HCT116 (cell line): ENCODE measurements around the gene ALDH16A1. TPM values are rescaled to one million over a fixed set of nuclear protein-coding genes. Genes with fewer than 3 reads are reported as not detected.

Source experiments
- ATAC-seq: fragments of 200-7000 bp; cut with Tn5 transposase; 2 replicates; pipeline ENCODE4 v1.9.1; 2020; ENCODE audit warnings: mild to moderate bottlenecking, moderate library complexity
- BruUV-seq: library from RNA; stranded (reverse); fragments of 400-500 nt; replicated peaks from 2 replicates; lab custom pipeline; 2021; lab: Mats Ljungman, UMichigan
- CTCF ChIA-PET: fragments of 300-600 bp; sonication (Branson Sonifier 250); formaldehyde crosslinking; loops from one replicate; lab custom pipeline; 2021; ENCODE audit warnings: antibody characterized with exemption; lab: Charles Lee
- POLR2A ChIA-PET: fragments of 300-600, 350-600 bp; sonication (Branson Sonifier 250); formaldehyde crosslinking; loops from one replicate; lab custom pipeline; 2021; ENCODE audit warnings: antibody characterized with exemption; lab: Charles Lee
- RAD21 ChIA-PET, 2 experiments: fragments of 300-600 bp; sonication (Branson Sonifier 250); formaldehyde crosslinking; loops; one replicate each; lab custom pipeline; 2023; ENCODE audit warnings: low total read pairs in 2 of 2; ENCODE audit not compliant: uncharacterized antibody in 2 of 2, unreplicated experiment in 2 of 2, low non-redundant PET in 1 of 2; lab: Charles Lee
- DNase-seq: peaks from one replicate; pipeline ENCODE4 v3.0.0-alpha.2; 2010; ENCODE audit warnings: low read depth, low spot score
- H2AFZ ChIP-seq: fragments of 200-600 bp; shearing (Covaris generic), sonication (generic); 2 replicates; pipeline ENCODE4 v1.6.1; 2017; ENCODE audit warnings: low read depth, mixed run types, mixed read lengths, antibody characterized with exemption, low read length; ENCODE audit not compliant: poor library complexity, severe bottlenecking
- H3K27ac ChIP-seq: 2 replicates; pipeline ENCODE4 v1.5.1; 2012; ENCODE audit warnings: low read depth, low read length
- H3K27me3 ChIP-seq: fragments of 200-600 bp; sonication (generic); 2 replicates; pipeline ENCODE4 v1.6.1; 2016; ENCODE audit warnings: mixed run types, low read length, mixed read lengths; ENCODE audit not compliant: insufficient read depth
- H3K36me3 ChIP-seq, 2 experiments: fragments of 200-500 bp in 1 of 2; fragments of 200-600 bp in 1 of 2; sonication (Bioruptor generic) in 1 of 2; sonication (generic) in 1 of 2; 2 replicates each; pipeline versions ENCODE4 v1.5.1 to v1.6.1; 2014 to 2016; ENCODE audit warnings: low read length in 2 of 2, inconsistent platforms in 1 of 2, mixed read lengths in 1 of 2, mixed run types in 1 of 2; ENCODE audit not compliant: insufficient read depth in 2 of 2, control insufficient read depth in 1 of 2
- H3K4me1 ChIP-seq, 2 experiments: fragments of 200-600 bp in 1 of 2; sonication (generic) in 1 of 2; 2 replicates each; pipeline versions ENCODE4 v1.5.1 to v1.6.1; 2012 to 2017; ENCODE audit warnings: low read length in 2 of 2, inconsistent platforms in 1 of 2, mild to moderate bottlenecking in 1 of 2, mixed read lengths in 1 of 2, mixed run types in 1 of 2, moderate library complexity in 1 of 2; ENCODE audit not compliant: insufficient read depth in 2 of 2, control insufficient read depth in 1 of 2
- H3K4me2 ChIP-seq: fragments of 200-600 bp; sonication (generic); 2 replicates; pipeline ENCODE4 v1.6.1; 2017; ENCODE audit warnings: mixed run types, low read length, mixed read lengths
- H3K4me3 ChIP-seq, 2 experiments: fragments of 200-600 bp in 1 of 2; sonication (generic) in 1 of 2; replicated peaks in 1 of 2; 2 replicates each; pipeline ENCODE4 v1.5.1; 2011 to 2016; ENCODE audit warnings: low read length in 2 of 2, control low read depth in 1 of 2, low read depth in 1 of 2, mild to moderate bottlenecking in 1 of 2, mixed read lengths in 1 of 2, mixed run types in 1 of 2
- H3K79me2 ChIP-seq: fragments of 200-600 bp; sonication (generic); 2 replicates; pipeline ENCODE4 v1.6.1; 2017; ENCODE audit warnings: mild to moderate bottlenecking, mixed run types, low read length, moderate library complexity, mixed read lengths; ENCODE audit not compliant: insufficient read depth
- H3K9ac ChIP-seq: fragments of 200-600 bp; sonication (generic); 2 replicates; pipeline ENCODE4 v1.6.1; 2016; ENCODE audit warnings: low read length, mixed read lengths
- H3K9me2 ChIP-seq: fragments of 200-600 bp; sonication (generic), shearing (Covaris generic); 2 replicates; pipeline ENCODE4 v1.6.1; 2017; ENCODE audit warnings: mixed run types, mild to moderate bottlenecking, moderate library complexity; ENCODE audit not compliant: insufficient read depth
- H3K9me3 ChIP-seq, 2 experiments: fragments of 200-500 bp in 1 of 2; fragments of 200-600 bp in 1 of 2; sonication (Bioruptor generic) in 1 of 2; sonication (generic) in 1 of 2; 2 replicates each; pipeline ENCODE4 v1.6.1; 2014 to 2017; ENCODE audit warnings: low read length in 2 of 2, mixed read lengths in 2 of 2, inconsistent platforms in 1 of 2, low read depth in 1 of 2, mild to moderate bottlenecking in 1 of 2, mixed run types in 1 of 2, moderate library complexity in 1 of 2; ENCODE audit not compliant: control insufficient read depth in 1 of 2, insufficient read depth in 1 of 2
- H4K20me1 ChIP-seq: fragments of 200-600 bp; sonication (generic), shearing (Covaris generic); 2 replicates; pipeline ENCODE4 v1.6.1; 2017; ENCODE audit warnings: mixed run types, mild to moderate bottlenecking, moderate library complexity; ENCODE audit not compliant: insufficient read depth
- CBX3 ChIP-seq: IDR thresholded peaks from 2 replicates; pipeline ENCODE4 v1.6.1; 2012; ENCODE audit warnings: low read depth
- CEBPB ChIP-seq: IDR thresholded peaks from 2 replicates; pipeline ENCODE4 v1.6.1; 2012; ENCODE audit warnings: low read depth
- CTCF ChIP-seq, 3 experiments: fragments of 200-600 bp in 1 of 3; sonication (generic) in 1 of 3; IDR thresholded peaks in 2 of 3; conservative IDR thresholded peaks in 1 of 3; 2 replicates each; pipeline ENCODE4 v1.5.1; 2012 to 2017; ENCODE audit warnings: low read depth in 2 of 3, low read length in 2 of 3, antibody characterized with exemption in 1 of 3, borderline replicate concordance in 1 of 3, control low read depth in 1 of 3, mild to moderate bottlenecking in 1 of 3, mixed read lengths in 1 of 3, mixed run types in 1 of 3, moderate library complexity in 1 of 3; ENCODE audit not compliant: insufficient read depth in 1 of 3
- EGR1 ChIP-seq: IDR thresholded peaks from 2 replicates; pipeline ENCODE4 v1.6.1; 2012; ENCODE audit warnings: low read depth
- EZH2 ChIP-seq: fragments of 200-600 bp; sonication (generic); IDR thresholded peaks from 2 replicates; pipeline ENCODE4 v1.6.1; 2017; ENCODE audit warnings: antibody characterized with exemption, mixed run types
- EZH2phosphoT487 ChIP-seq: fragments of 200-600 bp; IDR thresholded peaks from 2 replicates; pipeline ENCODE4 v1.6.1; 2018; ENCODE audit warnings: antibody characterized with exemption, borderline replicate concordance
- POLR2AphosphoS5 ChIP-seq: IDR thresholded peaks from 2 replicates; pipeline ENCODE4 v1.6.1; 2011; ENCODE audit warnings: mild to moderate bottlenecking, low read depth, low read length, moderate library complexity
- RAD21 ChIP-seq: IDR thresholded peaks from 2 replicates; pipeline ENCODE4 v1.6.1; 2012; ENCODE audit warnings: low read depth, mild to moderate bottlenecking
- SP1 ChIP-seq: IDR thresholded peaks from 2 replicates; pipeline ENCODE4 v1.6.1; 2012; ENCODE audit warnings: low read depth
- ZNF274 ChIP-seq: fragments of 200-500 bp; sonication (Bioruptor generic); IDR thresholded peaks from 2 replicates; pipeline ENCODE4 v1.6.1; 2014; ENCODE audit warnings: mild to moderate bottlenecking, low read depth, low read length, inconsistent platforms
- intact Hi-C: fragments of 100-400 bp; cut with micrococcal nuclease; formaldehyde crosslinking; loops from 2 replicates; pipeline ENCODE4 v1.10.0; 2022
- total RNA-seq: library from RNA; stranded (reverse); gene quantifications from one replicate; pipeline ENCODE4 v1.2.1, GENCODE V29; 2021; ENCODE audit not compliant: unreplicated experiment
- TF ChIP-seq, protein P1 (sequence below): IDR thresholded peaks from 2 replicates; pipeline ENCODE4 v1.6.1; 2012; ENCODE audit warnings: low read depth

ALDH16A1 gene
- total RNA-seq, 1 experiment from 2014 or later, result 22.8 TPM

- Histone ChIP-seq H3K4me2 (peak overlapping the region; percentile 85), H3K27ac (peak overlapping the region; percentile 86), H3K4me1 (peaks cover 14 to 66% of the 10 kb centered on the region in 2 experiments), H3K9ac (peak overlapping the region; percentile 100), H3K79me2 (peaks cover 43% of the 10 kb centered on the region), H3K9me3 (no peaks in the 10 kb centered on the region), H2AFZ (no peak overlapping the region), H3K4me3 (peak overlapping the region; percentile 99 to 100; a peak in 2 of 4 replicates), H3K9me2 (no peaks in the 10 kb centered on the region), H4K20me1 (peaks cover 19% of the 10 kb centered on the region; the same call in 1 of the 2 replicates), H3K36me3 (peaks cover 21 to 47% of the 10 kb centered on the region in 2 experiments), H3K27me3 (no peaks in the 10 kb centered on the region)
- ChIA-PET RAD21 (no interaction called here), CTCF (no interaction called here), POLR2A (interaction anchor here (2.5 kb wide), 1 partner anchor 56 kb away, joined by 7 read pairs; no protein-coding TSS in a partner anchor)
- no peak for DNase-seq
- ATAC-seq, result no peak
- TF ChIP-seq CTCF (IDR thresholded peaks at IDR 0.05 in 2 of 3, conservative IDR thresholded peaks at IDR 0.05 in 1 of 3; ENCODE audit: borderline replicate concordance in 1 of 3, insufficient read depth in 1 of 3, low read depth in 2 of 3, low read length in 2 of 3) (no peak), POLR2AphosphoS5 (0 out of 2 replicates have a peak, but pooled peaks have one; percentile 8)
- BruUV-seq, result no TSS peak
- intact Hi-C loops, result no loop called here
These were observed 37.4 kb downstream of the ALDH16A1 start for GRCh38 chr19:49490287-49491029.

GRCh38 chr19:49491030-49491803, 38.2 kb downstream of the ALDH16A1 start:
- no TSS peak for BruUV-seq
- POLR2A ChIA-PET, result interaction anchor here (2.5 kb wide), 1 partner anchor 56 kb away, joined by 7 read pairs; no protein-coding TSS in a partner anchor
- peak overlapping the region; percentile 100; the same call in 1 of the 2 replicates for H3K9ac ChIP-seq
- TF ChIP-seq EZH2 (no peak), EZH2phosphoT487 (no peak), POLR2AphosphoS5 (no peak; the same call in 1 of the 2 replicates), CBX3 (no peak), ZNF274 (no peak), RAD21 (no peak), EGR1 (no peak), SP1 (no peak), CEBPB (no peak)
- TF ChIP-seq, protein P1, sequence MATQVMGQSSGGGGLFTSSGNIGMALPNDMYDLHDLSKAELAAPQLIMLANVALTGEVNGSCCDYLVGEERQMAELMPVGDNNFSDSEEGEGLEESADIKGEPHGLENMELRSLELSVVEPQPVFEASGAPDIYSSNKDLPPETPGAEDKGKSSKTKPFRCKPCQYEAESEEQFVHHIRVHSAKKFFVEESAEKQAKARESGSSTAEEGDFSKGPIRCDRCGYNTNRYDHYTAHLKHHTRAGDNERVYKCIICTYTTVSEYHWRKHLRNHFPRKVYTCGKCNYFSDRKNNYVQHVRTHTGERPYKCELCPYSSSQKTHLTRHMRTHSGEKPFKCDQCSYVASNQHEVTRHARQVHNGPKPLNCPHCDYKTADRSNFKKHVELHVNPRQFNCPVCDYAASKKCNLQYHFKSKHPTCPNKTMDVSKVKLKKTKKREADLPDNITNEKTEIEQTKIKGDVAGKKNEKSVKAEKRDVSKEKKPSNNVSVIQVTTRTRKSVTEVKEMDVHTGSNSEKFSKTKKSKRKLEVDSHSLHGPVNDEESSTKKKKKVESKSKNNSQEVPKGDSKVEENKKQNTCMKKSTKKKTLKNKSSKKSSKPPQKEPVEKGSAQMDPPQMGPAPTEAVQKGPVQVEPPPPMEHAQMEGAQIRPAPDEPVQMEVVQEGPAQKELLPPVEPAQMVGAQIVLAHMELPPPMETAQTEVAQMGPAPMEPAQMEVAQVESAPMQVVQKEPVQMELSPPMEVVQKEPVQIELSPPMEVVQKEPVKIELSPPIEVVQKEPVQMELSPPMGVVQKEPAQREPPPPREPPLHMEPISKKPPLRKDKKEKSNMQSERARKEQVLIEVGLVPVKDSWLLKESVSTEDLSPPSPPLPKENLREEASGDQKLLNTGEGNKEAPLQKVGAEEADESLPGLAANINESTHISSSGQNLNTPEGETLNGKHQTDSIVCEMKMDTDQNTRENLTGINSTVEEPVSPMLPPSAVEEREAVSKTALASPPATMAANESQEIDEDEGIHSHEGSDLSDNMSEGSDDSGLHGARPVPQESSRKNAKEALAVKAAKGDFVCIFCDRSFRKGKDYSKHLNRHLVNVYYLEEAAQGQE, result no peak

More at GRCh38 chr19:49491030-49491803, 38.2 kb downstream of the ALDH16A1 start:
- Histone ChIP-seq H3K4me3 (no peak overlapping the region), H3K79me2 (peaks cover 43% of the 10 kb centered on the region), H4K20me1 (peaks cover 19% of the 10 kb centered on the region; the same call in 1 of the 2 replicates), H3K36me3 (peaks cover 21 to 47% of the 10 kb centered on the region in 2 experiments), H3K27ac (peak overlapping the region; percentile 86), H3K9me3 (no peaks in the 10 kb centered on the region), H3K4me2 (no peak overlapping the region), H2AFZ (no peak overlapping the region), H3K27me3 (no peaks in the 10 kb centered on the region), H3K9me2 (no peaks in the 10 kb centered on the region), H3K4me1 (peaks cover 14 to 69% of the 10 kb centered on the region in 2 experiments)
- ATAC-seq (no peak), DNase-seq (no peak)
- ChIA-PET RAD21 (no interaction called here), CTCF (no interaction called here)
- intact Hi-C loops, result no loop called here
